Fibroblast of skin of scalp (primary cell): ENCODE results near the gene UBR3.
A peak's percentile ranks its signal among the peaks of the same experiment; 100 is the strongest.

ENCODE experiments used
- DNase-seq: peaks from one replicate; pipeline ENCODE4 v3.0.0-alpha.2; 2013

Gene UBR3

GRCh38 chr2:170006587-170007325 is 179.5 kb downstream of the UBR3 start:
- DNase-seq: no peak

- DNase-seq: no peak
These were observed 182.0 kb downstream of the UBR3 start for GRCh38 chr2:170009209-170009608.

GRCh38 chr2:170012773-170013172 is 185.5 kb downstream of the UBR3 start:
- DNase-seq: no peak

- no peak for DNase-seq
These were observed 186.7 kb downstream of the UBR3 start for GRCh38 chr2:170013802-170014551.

GRCh38 chr2:170014769-170015168 is 187.5 kb downstream of the UBR3 start:
- DNase-seq: no peak

- no peak for DNase-seq
These were observed 190.7 kb downstream of the UBR3 start for GRCh38 chr2:170017860-170018532.

- no peak for DNase-seq
These were observed 192.0 kb downstream of the UBR3 start for GRCh38 chr2:170019060-170019805.

GRCh38 chr2:170020777-170021176 is 193.5 kb downstream of the UBR3 start:
- DNase-seq: no peak

GRCh38 chr2:170022692-170023091 is 195.4 kb downstream of the UBR3 start:
- peak; percentile 93 for DNase-seq

GRCh38 chr2:170024721-170025120 is 197.5 kb downstream of the UBR3 start:
- no peak for DNase-seq

GRCh38 chr2:170025223-170025622 is 198.0 kb downstream of the UBR3 start:
- DNase-seq: no peak

GRCh38 chr2:170026361-170026760 is 199.1 kb downstream of the UBR3 start:
- no peak for DNase-seq

GRCh38 chr2:170029551-170029950 is 202.3 kb downstream of the UBR3 start:
- DNase-seq: no peak

- no peak for DNase-seq
These were observed 202.8 kb downstream of the UBR3 start for GRCh38 chr2:170030040-170030439.

- no peak for DNase-seq
These were observed 204.0 kb downstream of the UBR3 start for GRCh38 chr2:170031288-170031687.

GRCh38 chr2:170034596-170034995 is 207.3 kb downstream of the UBR3 start:
- DNase-seq: no peak

- no peak for DNase-seq
These were observed 211.5 kb downstream of the UBR3 start for GRCh38 chr2:170038734-170039133.

GRCh38 chr2:170039401-170040172 is 212.3 kb downstream of the UBR3 start:
- DNase-seq: no peak

- DNase-seq: no peak
These were observed 217.7 kb downstream of the UBR3 start for GRCh38 chr2:170044751-170045478.

GRCh38 chr2:170047331-170048065 is 220.2 kb downstream of the UBR3 start:
- DNase-seq: peak; percentile 18

- DNase-seq: peak; percentile 23
These were observed 224.9 kb downstream of the UBR3 start for GRCh38 chr2:170052151-170052550.
